OCI-LY1 (cell line): ENCODE measurements around the gene PTPRD.

Experiments
- H2AFZ ChIP-seq: fragments of 200-600 bp; sonication (generic), shearing (Covaris generic); 2 replicates; pipeline ENCODE4 v1.6.0; 2014; ENCODE audit warnings: antibody characterized with exemption, mild to moderate bottlenecking, low read length
- H3F3A ChIP-seq: fragments of 200-600 bp; sonication (generic), shearing (Covaris generic); 2 replicates; pipeline ENCODE4 v1.6.0; 2014; ENCODE audit warnings: mild to moderate bottlenecking, antibody characterized with exemption, low read length, moderate library complexity; ENCODE audit not compliant: insufficient read depth
- H3K27ac ChIP-seq: fragments of 200-600 bp; sonication (generic); 2 replicates; pipeline ENCODE4 v1.5.1; 2014; ENCODE audit warnings: low read length, mixed run types, mild to moderate bottlenecking, low read depth; ENCODE audit not compliant: poor library complexity, severe bottlenecking
- H3K27me3 ChIP-seq: fragments of 200-600 bp; sonication (generic); 2 replicates; pipeline ENCODE4 v1.6.0; 2014; ENCODE audit warnings: antibody characterized with exemption, mild to moderate bottlenecking, low read length, moderate library complexity; ENCODE audit not compliant: insufficient read depth
- H3K36me3 ChIP-seq: fragments of 200-600 bp; sonication (generic); 2 replicates; pipeline ENCODE4 v1.6.1; 2014; ENCODE audit warnings: mild to moderate bottlenecking, antibody characterized with exemption, low read length, moderate library complexity, mixed read lengths; ENCODE audit not compliant: insufficient read depth
- H3K4me1 ChIP-seq: fragments of 200-600 bp; sonication (generic); 2 replicates; pipeline ENCODE4 v1.5.1; 2014; ENCODE audit warnings: mild to moderate bottlenecking, low read length, moderate library complexity; ENCODE audit not compliant: insufficient read depth, severe bottlenecking
- H3K4me2 ChIP-seq: fragments of 200-600 bp; sonication (generic), shearing (Covaris generic); 2 replicates; pipeline ENCODE4 v1.6.1; 2014; ENCODE audit warnings: low read length
- H3K4me3 ChIP-seq: fragments of 200-600 bp; sonication (generic); 2 replicates; pipeline ENCODE4 v1.5.1; 2014; ENCODE audit warnings: low read length, low read depth, mild to moderate bottlenecking, mixed read lengths; ENCODE audit not compliant: poor library complexity, severe bottlenecking
- H3K79me2 ChIP-seq: fragments of 200-600 bp; shearing (Covaris generic); 2 replicates; pipeline ENCODE4 v1.6.1; 2016; ENCODE audit warnings: mixed run types, low read length, mixed read lengths; ENCODE audit not compliant: insufficient read depth
- H3K9ac ChIP-seq: fragments of 200-600 bp; sonication (generic), shearing (Covaris generic); 2 replicates; pipeline ENCODE4 v1.6.1; 2014; ENCODE audit warnings: mild to moderate bottlenecking, low read length, mixed read lengths
- H3K9me2 ChIP-seq: fragments of 200-600 bp; sonication (generic), shearing (Covaris generic); 2 replicates; pipeline ENCODE4 v1.6.1; 2014; ENCODE audit warnings: low read depth, mild to moderate bottlenecking, low read length, mixed read lengths
- H3K9me3 ChIP-seq: fragments of 200-600 bp; shearing (Covaris generic); 2 replicates; pipeline ENCODE4 v1.6.1; 2014; ENCODE audit warnings: low read length, mixed read lengths
- H4K20me1 ChIP-seq: fragments of 200-600 bp; sonication (generic), shearing (Covaris generic); 2 replicates; pipeline ENCODE4 v1.6.0; 2016; ENCODE audit warnings: mild to moderate bottlenecking, low read length; ENCODE audit not compliant: insufficient read depth
- CTCF ChIP-seq: fragments of 200-600 bp; sonication (generic), shearing (Covaris generic); IDR thresholded peaks from 2 replicates; pipeline ENCODE4 v1.5.1; 2017; ENCODE audit warnings: mild to moderate bottlenecking, antibody characterized with exemption, low read length, moderate library complexity, mixed read lengths
- EZH2 ChIP-seq: fragments of 200-600 bp; sonication (generic), shearing (Covaris generic); IDR thresholded peaks from 2 replicates; pipeline ENCODE4 v1.8.0; 2017; ENCODE audit warnings: borderline replicate concordance, mixed run types, mild to moderate bottlenecking, antibody characterized with exemption, low read length, moderate library complexity, mixed read lengths

PTPRD gene

GRCh38 chr9:10268531-10269485 lies 344.0 kb downstream of the PTPRD start:
- no peak overlapping the region for H3K27ac ChIP-seq
- no peaks in the 10 kb centered on the region for H3F3A ChIP-seq
- H4K20me1 ChIP-seq = no peaks in the 10 kb centered on the region
- H3K36me3 ChIP-seq = no peaks in the 10 kb centered on the region
- H3K4me1 ChIP-seq = no peaks in the 10 kb centered on the region
- H2AFZ ChIP-seq = no peak overlapping the region
- H3K4me2 ChIP-seq = no peak overlapping the region
- H3K79me2 ChIP-seq = no peaks in the 10 kb centered on the region
- no peak overlapping the region for H3K9ac ChIP-seq
- H3K4me3 ChIP-seq = no peak overlapping the region
- H3K27me3 ChIP-seq = no peaks in the 10 kb centered on the region
- H3K9me2 ChIP-seq = no peaks in the 10 kb centered on the region
- H3K9me3 ChIP-seq = no peaks in the 10 kb centered on the region
- no peak for TF ChIP-seq EZH2
- peak; percentile 73 for TF ChIP-seq CTCF

GRCh38 chr9:10265153-10265631 lies 347.6 kb downstream of the PTPRD start:
- Histone ChIP-seq H3K27ac (no peak overlapping the region), H2AFZ (no peak overlapping the region), H3K36me3 (no peaks in the 10 kb centered on the region), H3K4me3 (no peak overlapping the region), H3K9ac (no peak overlapping the region), H3K4me1 (no peaks in the 10 kb centered on the region), H3K27me3 (no peaks in the 10 kb centered on the region), H3K9me2 (no peaks in the 10 kb centered on the region), H3K4me2 (no peak overlapping the region), H3K79me2 (no peaks in the 10 kb centered on the region), H3K9me3 (no peaks in the 10 kb centered on the region), H3F3A (no peaks in the 10 kb centered on the region), H4K20me1 (no peaks in the 10 kb centered on the region)
- no peak for TF ChIP-seq CTCF
- no peak for TF ChIP-seq EZH2

GRCh38 chr9:10260501-10260900 lies 352.3 kb downstream of the PTPRD start:
- no peak overlapping the region for H2AFZ ChIP-seq
- no peaks in the 10 kb centered on the region for H3K27me3 ChIP-seq
- H4K20me1 ChIP-seq = no peaks in the 10 kb centered on the region
- no peaks in the 10 kb centered on the region for H3K36me3 ChIP-seq
- TF ChIP-seq CTCF = no peak
- no peak for TF ChIP-seq EZH2
- no peaks in the 10 kb centered on the region for H3K9me3 ChIP-seq
- H3K9me2 ChIP-seq = no peaks in the 10 kb centered on the region
- no peak overlapping the region for H3K4me3 ChIP-seq
- no peaks in the 10 kb centered on the region for H3K4me1 ChIP-seq
- H3F3A ChIP-seq = no peaks in the 10 kb centered on the region
- no peak overlapping the region for H3K9ac ChIP-seq
- no peak overlapping the region for H3K27ac ChIP-seq
- no peak overlapping the region for H3K4me2 ChIP-seq
- H3K79me2 ChIP-seq = no peaks in the 10 kb centered on the region
